Measurements from ENCODE around the gene OXLD1.
A peak's percentile ranks its signal among the peaks of the same experiment; 100 is the strongest.

The OXLD1 gene

DNA sequence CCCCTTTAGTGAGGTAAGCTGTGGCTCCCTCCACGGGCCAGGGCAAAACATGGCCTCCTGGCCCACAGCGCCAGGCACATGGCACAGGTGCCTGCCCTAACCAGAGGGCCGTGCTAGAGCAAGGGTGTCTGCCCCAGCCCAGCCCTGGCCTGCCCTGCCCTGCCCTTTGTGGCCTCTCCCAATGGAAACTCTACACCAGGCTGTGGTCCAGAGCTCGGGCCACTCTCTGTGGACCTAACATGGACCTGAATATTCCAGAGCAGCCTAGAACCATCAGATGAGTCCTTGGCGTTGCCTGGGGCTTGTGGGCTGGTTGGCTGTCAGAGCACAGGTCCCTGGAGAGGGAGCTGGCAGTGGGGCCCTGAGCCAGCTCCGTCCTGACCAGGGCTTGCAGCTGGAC, 28.8 kb upstream of the OXLD1 start:
- in situ Hi-C loops (cut with MboI; ENCODE audit: low pct_unique_long_range_greater_than_20kb, low sequenced_read_pairs, unreplicated experiment) = no loop called here
- DNase-seq (ENCODE audit: low spot score) = no peak
- TF ChIP-seq, protein P1, sequence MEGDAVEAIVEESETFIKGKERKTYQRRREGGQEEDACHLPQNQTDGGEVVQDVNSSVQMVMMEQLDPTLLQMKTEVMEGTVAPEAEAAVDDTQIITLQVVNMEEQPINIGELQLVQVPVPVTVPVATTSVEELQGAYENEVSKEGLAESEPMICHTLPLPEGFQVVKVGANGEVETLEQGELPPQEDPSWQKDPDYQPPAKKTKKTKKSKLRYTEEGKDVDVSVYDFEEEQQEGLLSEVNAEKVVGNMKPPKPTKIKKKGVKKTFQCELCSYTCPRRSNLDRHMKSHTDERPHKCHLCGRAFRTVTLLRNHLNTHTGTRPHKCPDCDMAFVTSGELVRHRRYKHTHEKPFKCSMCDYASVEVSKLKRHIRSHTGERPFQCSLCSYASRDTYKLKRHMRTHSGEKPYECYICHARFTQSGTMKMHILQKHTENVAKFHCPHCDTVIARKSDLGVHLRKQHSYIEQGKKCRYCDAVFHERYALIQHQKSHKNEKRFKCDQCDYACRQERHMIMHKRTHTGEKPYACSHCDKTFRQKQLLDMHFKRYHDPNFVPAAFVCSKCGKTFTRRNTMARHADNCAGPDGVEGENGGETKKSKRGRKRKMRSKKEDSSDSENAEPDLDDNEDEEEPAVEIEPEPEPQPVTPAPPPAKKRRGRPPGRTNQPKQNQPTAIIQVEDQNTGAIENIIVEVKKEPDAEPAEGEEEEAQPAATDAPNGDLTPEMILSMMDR (IDR thresholded peaks at IDR 0.05; ENCODE audit: extremely low read depth, insufficient read depth, missing control alignments) = no peak

DNA sequence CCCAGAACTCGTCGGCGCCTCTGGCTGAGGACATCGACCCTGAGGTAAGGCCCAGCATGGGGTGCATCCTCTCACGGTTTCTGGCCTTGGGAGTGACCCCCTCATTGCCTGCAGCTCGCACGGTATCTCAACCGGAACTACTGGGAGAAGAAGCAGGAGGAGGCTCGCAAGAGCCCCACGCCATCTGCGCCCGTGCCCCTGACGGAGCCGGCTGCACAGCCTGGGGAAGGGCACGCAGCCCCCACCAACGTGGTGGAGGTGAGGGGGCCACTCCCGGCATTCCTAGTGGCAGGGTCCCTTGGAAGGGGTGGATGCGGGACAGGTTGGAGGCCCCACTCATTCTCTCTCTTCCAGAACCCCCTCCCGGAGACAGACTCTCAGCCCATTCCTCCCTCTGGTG, 28.4 kb upstream of the OXLD1 start:
- TF ChIP-seq, protein P1 (IDR thresholded peaks at IDR 0.05; ENCODE audit: extremely low read depth, insufficient read depth, missing control alignments) = no peak
- in situ Hi-C loops (cut with MboI; ENCODE audit: low pct_unique_long_range_greater_than_20kb, low sequenced_read_pairs, unreplicated experiment) = no loop called here
- no peak for DNase-seq (ENCODE audit: low spot score)

DNA sequence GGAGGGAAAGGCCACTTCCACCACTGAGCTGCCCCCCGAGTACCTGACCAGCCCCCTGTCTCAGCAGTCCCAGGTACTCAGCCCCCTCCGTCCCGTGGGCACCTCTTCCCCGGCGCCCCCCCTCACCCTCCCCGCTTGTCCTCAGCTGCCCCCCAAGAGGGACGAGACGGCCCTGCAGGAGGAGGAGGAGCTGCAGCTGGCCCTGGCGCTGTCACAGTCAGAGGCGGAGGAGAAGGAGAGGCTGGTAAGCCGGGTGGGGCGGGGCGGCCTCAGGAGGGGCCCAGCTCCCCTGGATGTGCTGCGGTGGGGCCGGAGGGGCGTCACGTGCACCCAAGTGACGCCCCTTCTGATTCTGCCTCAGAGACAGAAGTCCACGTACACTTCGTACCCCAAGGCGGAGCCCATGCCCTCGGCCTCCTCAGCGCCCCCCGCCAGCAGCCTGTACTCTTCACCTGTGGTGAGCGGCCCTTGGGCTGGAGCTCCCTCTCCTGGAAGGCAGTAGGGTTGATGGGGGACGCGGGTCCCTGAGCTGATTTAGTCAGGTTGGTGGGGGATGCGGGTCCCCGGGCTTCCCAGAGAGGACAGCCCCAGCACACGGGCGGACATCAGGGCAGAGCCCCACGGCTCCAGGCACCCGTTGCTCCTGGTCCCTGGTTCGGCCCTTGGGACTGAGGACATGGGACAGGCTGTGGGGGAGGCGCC, 27.3 kb upstream of the OXLD1 start:
- in situ Hi-C loops (cut with MboI; ENCODE audit: low pct_unique_long_range_greater_than_20kb, low sequenced_read_pairs, unreplicated experiment) = no loop called here
- no peak for DNase-seq (ENCODE audit: low spot score)
- TF ChIP-seq, protein P1 (IDR thresholded peaks at IDR 0.05; ENCODE audit: extremely low read depth, insufficient read depth, missing control alignments) = peak; percentile 14

DNA sequence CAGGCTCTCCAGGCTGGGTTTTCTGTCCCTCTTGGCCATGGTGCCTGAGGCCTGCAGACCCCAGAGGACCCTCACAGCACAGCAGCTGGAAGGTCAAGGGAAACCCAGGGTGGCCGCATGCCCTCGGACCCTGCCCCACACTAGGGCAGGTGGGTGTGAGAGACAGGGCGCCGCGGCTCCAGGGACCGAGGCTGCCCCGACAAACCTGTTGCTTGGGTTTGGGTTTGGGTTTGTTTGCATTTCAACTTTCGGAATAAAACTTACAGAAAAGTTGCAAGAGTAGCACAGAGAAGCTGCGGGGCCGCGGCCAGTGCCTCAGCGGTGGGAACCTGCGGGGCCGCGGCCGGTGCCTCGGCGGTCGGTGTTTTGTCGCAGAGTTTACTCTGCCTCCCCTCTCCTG, 25.2 kb upstream of the OXLD1 start:
- in situ Hi-C loops (cut with MboI; ENCODE audit: low pct_unique_long_range_greater_than_20kb, low sequenced_read_pairs, unreplicated experiment) = no loop called here
- DNase-seq (ENCODE audit: low spot score) = no peak
- TF ChIP-seq, protein P1 (IDR thresholded peaks at IDR 0.05; ENCODE audit: extremely low read depth, insufficient read depth, missing control alignments) = no peak

DNA sequence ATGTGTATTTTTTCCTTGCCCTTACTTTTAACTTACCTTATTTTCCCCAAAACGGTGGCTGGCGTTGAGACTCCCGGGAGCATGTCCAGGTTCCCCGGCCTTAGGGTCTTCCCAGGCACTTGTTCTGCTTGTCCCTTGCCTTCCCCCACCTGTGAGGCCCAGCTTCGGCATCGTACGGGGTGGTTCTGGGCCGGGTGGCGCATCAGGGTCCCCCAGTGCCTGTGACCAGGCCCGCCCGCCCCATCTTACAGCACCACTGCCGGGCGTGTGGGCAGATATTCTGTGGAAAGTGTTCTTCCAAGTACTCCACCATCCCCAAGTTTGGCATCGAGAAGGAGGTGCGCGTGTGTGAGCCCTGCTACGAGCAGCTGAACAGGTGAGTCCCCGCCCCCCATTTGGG, 24.8 kb upstream of the OXLD1 start:
- no peak for DNase-seq (ENCODE audit: low spot score)
- TF ChIP-seq, protein P1 (IDR thresholded peaks at IDR 0.05; ENCODE audit: extremely low read depth, insufficient read depth, missing control alignments) = no peak
- in situ Hi-C loops (cut with MboI; ENCODE audit: low pct_unique_long_range_greater_than_20kb, low sequenced_read_pairs, unreplicated experiment) = no loop called here

DNA sequence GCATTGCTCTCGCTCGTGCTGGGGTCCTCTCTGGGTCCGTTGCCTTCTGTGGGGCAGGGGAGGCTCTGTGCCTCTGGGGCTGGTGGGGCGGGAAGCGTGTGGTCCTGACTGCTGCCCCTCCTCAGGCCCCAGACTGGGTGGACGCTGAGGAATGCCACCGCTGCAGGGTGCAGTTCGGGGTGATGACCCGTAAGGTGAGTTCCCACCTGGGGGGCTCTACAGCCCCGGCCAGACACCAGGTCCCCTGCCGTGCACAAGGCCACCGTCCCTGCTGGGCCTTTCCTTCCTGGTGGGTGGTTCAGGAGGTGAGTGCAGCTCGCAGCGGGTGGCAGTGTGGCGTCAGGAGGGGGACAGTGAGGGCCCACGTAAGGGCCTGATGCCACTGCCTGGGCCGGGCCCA, 24.1 kb upstream of the OXLD1 start:
- no peak for DNase-seq (ENCODE audit: low spot score)
- TF ChIP-seq, protein P1 (IDR thresholded peaks at IDR 0.05; ENCODE audit: extremely low read depth, insufficient read depth, missing control alignments) = no peak
- in situ Hi-C loops (cut with MboI; ENCODE audit: low pct_unique_long_range_greater_than_20kb, low sequenced_read_pairs, unreplicated experiment) = no loop called here
